ENCODE results near the gene SPSB4.

Gene SPSB4

GRCh38 chr3:141087076-141087777, 36.1 kb downstream of the SPSB4 start:
- no peak for DNase-seq (ENCODE audit: low read depth)
- no peak for TF ChIP-seq CTCF (conservative IDR thresholded peaks at IDR 0.05; ENCODE audit: low read depth, low read length)
- no peak overlapping the region for H3K4me3 ChIP-seq (ENCODE audit: low read depth, low read length)

GRCh38 chr3:141087778-141088130, 36.6 kb downstream of the SPSB4 start:
- H3K4me3 ChIP-seq (ENCODE audit: low read depth, low read length) = no peak overlapping the region
- no peak for TF ChIP-seq CTCF (conservative IDR thresholded peaks at IDR 0.05; ENCODE audit: low read depth, low read length)
- DNase-seq (ENCODE audit: low read depth) = no peak

- TF ChIP-seq CTCF (conservative IDR thresholded peaks at IDR 0.05; ENCODE audit: low read depth, low read length) = no peak
- DNase-seq (ENCODE audit: low read depth) = no peak
- no peak overlapping the region for H3K4me3 ChIP-seq (ENCODE audit: low read depth, low read length)
Observed at GRCh38 chr3:141089339-141090152, 38.4 kb downstream of the SPSB4 start.

- no peak overlapping the region for H3K4me3 ChIP-seq (ENCODE audit: low read depth, low read length)
- no peak for TF ChIP-seq CTCF (conservative IDR thresholded peaks at IDR 0.05; ENCODE audit: low read depth, low read length)
- no peak for DNase-seq (ENCODE audit: low read depth)
Observed at GRCh38 chr3:141091426-141091825, 40.3 kb downstream of the SPSB4 start.

GRCh38 chr3:141092663-141093062, 41.5 kb downstream of the SPSB4 start:
- DNase-seq (ENCODE audit: low read depth) = no peak
- no peak overlapping the region for H3K4me3 ChIP-seq (ENCODE audit: low read depth, low read length)
- no peak for TF ChIP-seq CTCF (conservative IDR thresholded peaks at IDR 0.05; ENCODE audit: low read depth, low read length)

- no peak overlapping the region for H3K4me3 ChIP-seq (ENCODE audit: low read depth, low read length)
- TF ChIP-seq CTCF (conservative IDR thresholded peaks at IDR 0.05; ENCODE audit: low read depth, low read length) = no peak
- no peak for DNase-seq (ENCODE audit: low read depth)
Observed at GRCh38 chr3:141093397-141093796, 42.2 kb downstream of the SPSB4 start.
